H1 (cell line): Measurements from ENCODE around the gene PLXNA3.

Experiments
- ATF3 ChIP-seq: IDR thresholded peaks from 2 replicates; pipeline ENCODE4 v1.6.1; 2011; ENCODE audit warnings: low read depth, mild to moderate bottlenecking, low read length; ENCODE audit not compliant: insufficient read depth
- CEBPB ChIP-seq: IDR thresholded peaks from 2 replicates; pipeline ENCODE4 v1.6.1; 2012; ENCODE audit warnings: low read depth, low read length
- CHD2 ChIP-seq: IDR thresholded peaks from 2 replicates; pipeline ENCODE4 v1.6.1; 2012; ENCODE audit warnings: low read length, improper control_type of control experiment
- EP300 ChIP-seq, 2 experiments: IDR thresholded peaks; 1 replicate in 1 of 2; 2 replicates in 1 of 2; pipeline ENCODE4 v1.6.1; 2011 to 2012; ENCODE audit warnings: low read depth in 2 of 2, low read length in 2 of 2, mild to moderate bottlenecking in 2 of 2, borderline replicate concordance in 1 of 2, inconsistent platforms in 1 of 2, moderate library complexity in 1 of 2
- JUND ChIP-seq: IDR thresholded peaks from 2 replicates; pipeline ENCODE4 v1.6.1; 2011; ENCODE audit warnings: mild to moderate bottlenecking, improper control_type of control experiment, low read length
- POLR2A ChIP-seq, 2 experiments: IDR thresholded peaks; 1 replicate in 1 of 2; 2 replicates in 1 of 2; pipeline ENCODE4 v1.6.1; 2011; ENCODE audit warnings: low read depth in 2 of 2, low read length in 2 of 2, mild to moderate bottlenecking in 2 of 2; ENCODE audit errors: control extremely low read depth in 1 of 2
- POLR2AphosphoS5 ChIP-seq: IDR thresholded peaks from 2 replicates; pipeline ENCODE4 v1.6.1; 2011; ENCODE audit warnings: low read depth, low read length
- TAF1 ChIP-seq: IDR thresholded peaks from 2 replicates; pipeline ENCODE4 v1.6.1; 2011; ENCODE audit warnings: mild to moderate bottlenecking, low read depth, low read length
- YY1 ChIP-seq: IDR thresholded peaks from 2 replicates; pipeline ENCODE4 v1.6.1; 2011; ENCODE audit warnings: low read depth, mild to moderate bottlenecking, low read length
- ZNF274 ChIP-seq: IDR thresholded peaks from 2 replicates; pipeline ENCODE4 v1.7.0; 2012; ENCODE audit warnings: low read length, borderline replicate concordance; ENCODE audit errors: extremely low read depth
- TF ChIP-seq, protein P1 (sequence below), 3 experiments: IDR thresholded peaks; 1 replicate in 2 of 3; 2 replicates in 1 of 3; pipeline versions ENCODE4 v1.5.1 to v1.6.1; 2011; ENCODE audit warnings: low read length in 3 of 3, mild to moderate bottlenecking in 3 of 3, inconsistent platforms in 2 of 3, low read depth in 1 of 3, moderate library complexity in 1 of 3; ENCODE audit not compliant: insufficient read depth in 1 of 3; ENCODE audit errors: control extremely low read depth in 1 of 3

- TF ChIP-seq, protein P1, sequence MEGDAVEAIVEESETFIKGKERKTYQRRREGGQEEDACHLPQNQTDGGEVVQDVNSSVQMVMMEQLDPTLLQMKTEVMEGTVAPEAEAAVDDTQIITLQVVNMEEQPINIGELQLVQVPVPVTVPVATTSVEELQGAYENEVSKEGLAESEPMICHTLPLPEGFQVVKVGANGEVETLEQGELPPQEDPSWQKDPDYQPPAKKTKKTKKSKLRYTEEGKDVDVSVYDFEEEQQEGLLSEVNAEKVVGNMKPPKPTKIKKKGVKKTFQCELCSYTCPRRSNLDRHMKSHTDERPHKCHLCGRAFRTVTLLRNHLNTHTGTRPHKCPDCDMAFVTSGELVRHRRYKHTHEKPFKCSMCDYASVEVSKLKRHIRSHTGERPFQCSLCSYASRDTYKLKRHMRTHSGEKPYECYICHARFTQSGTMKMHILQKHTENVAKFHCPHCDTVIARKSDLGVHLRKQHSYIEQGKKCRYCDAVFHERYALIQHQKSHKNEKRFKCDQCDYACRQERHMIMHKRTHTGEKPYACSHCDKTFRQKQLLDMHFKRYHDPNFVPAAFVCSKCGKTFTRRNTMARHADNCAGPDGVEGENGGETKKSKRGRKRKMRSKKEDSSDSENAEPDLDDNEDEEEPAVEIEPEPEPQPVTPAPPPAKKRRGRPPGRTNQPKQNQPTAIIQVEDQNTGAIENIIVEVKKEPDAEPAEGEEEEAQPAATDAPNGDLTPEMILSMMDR (IDR thresholded peaks at IDR 0.05; ENCODE audit: control extremely low read depth in 1 of 3, insufficient read depth in 1 of 3, low read depth in 1 of 3, low read length in 3 of 3), result no peak
- no peak for TF ChIP-seq ZNF274
- no peak for TF ChIP-seq CEBPB
- TF ChIP-seq CHD2, result no peak
- no peak for TF ChIP-seq POLR2A (IDR thresholded peaks at IDR 0.05; ENCODE audit: control extremely low read depth in 1 of 2, low read depth in 2 of 2, low read length in 2 of 2)
- TF ChIP-seq EP300 (IDR thresholded peaks at IDR 0.05; ENCODE audit: borderline replicate concordance in 1 of 2, low read depth in 2 of 2, low read length in 2 of 2), result no peak
- TF ChIP-seq POLR2AphosphoS5, result no peak
- TF ChIP-seq TAF1, result no peak
- TF ChIP-seq ATF3, result no peak
- TF ChIP-seq JUND, result no peak
- TF ChIP-seq YY1, result no peak
Observed at GRCh38 chrX:154502098-154502497, 44.0 kb downstream of the PLXNA3 start.
